ENCODE data around the gene DLG2.
A peak's percentile ranks its signal among the peaks of the same experiment; 100 is the strongest.
"Not testable (repeated sequence)": the region's sequence is repeated elsewhere in the genome, so short reads cannot be mapped to it uniquely, and the experiment has no call there.

DLG2 gene

GRCh38 chr11:83639995-83640758 is 1987.0 kb downstream of the DLG2 start:
- DNase-seq, result peak; percentile 4

GRCh38 chr11:83635166-83635565 is 1992.0 kb downstream of the DLG2 start:
- no peak for DNase-seq

- no peak for DNase-seq
Observed at GRCh38 chr11:83630211-83630610, 1996.9 kb downstream of the DLG2 start.

GRCh38 chr11:83629775-83630174 is 1997.4 kb downstream of the DLG2 start:
- no peak for DNase-seq

- no peak for DNase-seq
Observed at GRCh38 chr11:83628622-83629355, 1998.4 kb downstream of the DLG2 start.

- DNase-seq, result no peak
Observed at GRCh38 chr11:83625336-83625735, 2001.8 kb downstream of the DLG2 start.

- no peak for DNase-seq
Observed at GRCh38 chr11:83617671-83618070, 2009.5 kb downstream of the DLG2 start.

- no peak for DNase-seq
Observed at GRCh38 chr11:83613767-83614121, 2013.4 kb downstream of the DLG2 start.

- no peak for DNase-seq
Observed at GRCh38 chr11:83612891-83613766, 2014.0 kb downstream of the DLG2 start.

GRCh38 chr11:83611600-83611999 is 2015.5 kb downstream of the DLG2 start:
- no peak for DNase-seq

GRCh38 chr11:83611031-83611430 is 2016.1 kb downstream of the DLG2 start:
- no peak for DNase-seq

GRCh38 chr11:83609191-83609590 is 2018.0 kb downstream of the DLG2 start:
- no peak for DNase-seq

- DNase-seq, result no peak
Observed at GRCh38 chr11:83608571-83608970, 2018.6 kb downstream of the DLG2 start.

GRCh38 chr11:83601914-83602527 is 2025.1 kb downstream of the DLG2 start:
- no peak for DNase-seq

- DNase-seq, result no peak
Observed at GRCh38 chr11:83601201-83601913, 2025.8 kb downstream of the DLG2 start.

GRCh38 chr11:83600661-83601060 is 2026.5 kb downstream of the DLG2 start:
- DNase-seq, result no peak

GRCh38 chr11:83599066-83599465 is 2028.1 kb downstream of the DLG2 start:
- DNase-seq, result no peak

GRCh38 chr11:83587797-83588196 is 2039.3 kb downstream of the DLG2 start:
- not testable (repeated sequence) for DNase-seq

- DNase-seq, result no peak
Observed at GRCh38 chr11:83583757-83584366, 2043.3 kb downstream of the DLG2 start.

GRCh38 chr11:83574519-83574918 is 2052.6 kb downstream of the DLG2 start:
- no peak for DNase-seq

GRCh38 chr11:83572581-83573496 is 2054.3 kb downstream of the DLG2 start:
- DNase-seq, result no peak

Measured in NCI-H2107 (cell line).